ENCODE results near the gene HLA-DOB.

DNA sequence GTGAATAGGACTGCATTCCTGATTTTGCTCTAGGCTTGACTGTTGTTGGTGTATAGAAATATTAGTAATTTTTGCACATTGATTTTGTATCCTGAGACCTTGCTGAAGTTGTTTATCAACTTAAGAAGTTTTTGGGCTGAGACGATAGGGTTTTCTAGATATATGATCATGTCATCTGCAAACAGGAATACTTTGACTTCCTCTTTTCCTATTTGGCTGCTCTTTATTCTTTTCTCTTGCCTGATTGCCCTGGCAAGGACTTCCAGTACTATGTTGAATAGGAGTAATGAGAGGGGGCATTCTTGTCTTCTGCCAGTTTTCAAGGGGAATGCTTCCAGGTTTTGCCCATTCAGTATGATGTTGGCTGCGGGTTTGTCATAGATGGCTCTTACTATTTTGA, 13.4 kb downstream of the HLA-DOB start:
- TF ChIP-seq, protein P1, sequence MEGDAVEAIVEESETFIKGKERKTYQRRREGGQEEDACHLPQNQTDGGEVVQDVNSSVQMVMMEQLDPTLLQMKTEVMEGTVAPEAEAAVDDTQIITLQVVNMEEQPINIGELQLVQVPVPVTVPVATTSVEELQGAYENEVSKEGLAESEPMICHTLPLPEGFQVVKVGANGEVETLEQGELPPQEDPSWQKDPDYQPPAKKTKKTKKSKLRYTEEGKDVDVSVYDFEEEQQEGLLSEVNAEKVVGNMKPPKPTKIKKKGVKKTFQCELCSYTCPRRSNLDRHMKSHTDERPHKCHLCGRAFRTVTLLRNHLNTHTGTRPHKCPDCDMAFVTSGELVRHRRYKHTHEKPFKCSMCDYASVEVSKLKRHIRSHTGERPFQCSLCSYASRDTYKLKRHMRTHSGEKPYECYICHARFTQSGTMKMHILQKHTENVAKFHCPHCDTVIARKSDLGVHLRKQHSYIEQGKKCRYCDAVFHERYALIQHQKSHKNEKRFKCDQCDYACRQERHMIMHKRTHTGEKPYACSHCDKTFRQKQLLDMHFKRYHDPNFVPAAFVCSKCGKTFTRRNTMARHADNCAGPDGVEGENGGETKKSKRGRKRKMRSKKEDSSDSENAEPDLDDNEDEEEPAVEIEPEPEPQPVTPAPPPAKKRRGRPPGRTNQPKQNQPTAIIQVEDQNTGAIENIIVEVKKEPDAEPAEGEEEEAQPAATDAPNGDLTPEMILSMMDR (IDR thresholded peaks at IDR 0.05) = no peak
- TF ChIP-seq ZFX (IDR thresholded peaks at IDR 0.05; ENCODE audit: borderline replicate concordance) = no peak
